GM12892 (cell line): Measurements from ENCODE around the gene MAGI2.

ENCODE experiments used
- POLR2A ChIP-seq: IDR thresholded peaks from 2 replicates; pipeline ENCODE4 v1.6.1; 2011; ENCODE audit warnings: low read depth, low read length, control low read depth
- POLR2AphosphoS5 ChIP-seq: IDR thresholded peaks from 2 replicates; pipeline ENCODE4 v1.6.1; 2011; ENCODE audit warnings: low read depth, low read length, control low read depth
- TAF1 ChIP-seq: IDR thresholded peaks from 2 replicates; pipeline ENCODE4 v1.6.1; 2011; ENCODE audit warnings: low read depth, mild to moderate bottlenecking, control low read depth, low read length, borderline replicate concordance

DNA sequence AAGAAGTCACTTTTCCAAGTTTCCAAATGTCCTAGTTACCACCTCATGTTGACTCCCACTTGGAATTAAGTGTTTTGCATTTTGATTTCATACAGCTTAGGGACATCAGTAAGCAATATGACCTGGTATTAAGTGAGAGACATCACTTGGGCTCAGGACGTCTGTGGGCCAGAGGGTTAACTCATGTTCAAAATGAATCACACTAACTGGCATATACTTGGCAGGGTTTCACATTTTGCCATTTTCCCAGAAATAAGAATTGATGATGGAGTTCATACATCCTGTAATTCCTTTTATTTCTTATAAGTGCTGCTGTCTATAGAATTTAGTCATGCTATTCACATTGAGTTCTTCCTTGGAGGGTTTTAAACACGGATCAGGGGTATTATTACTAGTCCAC lies 1138.3 kb downstream of the MAGI2 start:
- no peak for TF ChIP-seq POLR2AphosphoS5
- TF ChIP-seq POLR2A = no peak
- TF ChIP-seq TAF1 = no peak
